Measurements from ENCODE around the gene PERCC1.
"Not testable (repeated sequence)": the region's sequence is repeated elsewhere in the genome, so short reads cannot be mapped to it uniquely, and the experiment has no call there.

The PERCC1 gene

DNA sequence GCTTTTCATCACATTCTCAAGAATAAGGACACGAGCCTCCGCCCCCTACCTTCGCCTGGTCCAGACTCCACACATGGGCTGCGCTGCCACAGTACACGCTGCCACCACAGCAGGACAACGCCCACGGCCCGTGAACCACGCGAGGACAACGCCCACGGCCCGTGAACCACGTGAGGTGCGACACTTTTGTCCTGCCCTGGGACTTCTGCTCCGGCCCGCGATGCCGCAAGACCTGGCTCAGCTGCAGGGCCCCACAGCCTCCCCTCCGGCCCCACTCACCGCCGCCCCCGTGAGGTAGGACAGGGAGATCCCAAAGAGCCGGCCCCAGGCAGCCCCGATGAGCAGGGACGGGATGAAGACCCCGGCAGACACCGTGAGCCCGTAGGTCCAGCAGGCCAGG lies 19.3 kb downstream of the PERCC1 start:
- no peak for DNase-seq (ENCODE audit: low spot score)

DNA sequence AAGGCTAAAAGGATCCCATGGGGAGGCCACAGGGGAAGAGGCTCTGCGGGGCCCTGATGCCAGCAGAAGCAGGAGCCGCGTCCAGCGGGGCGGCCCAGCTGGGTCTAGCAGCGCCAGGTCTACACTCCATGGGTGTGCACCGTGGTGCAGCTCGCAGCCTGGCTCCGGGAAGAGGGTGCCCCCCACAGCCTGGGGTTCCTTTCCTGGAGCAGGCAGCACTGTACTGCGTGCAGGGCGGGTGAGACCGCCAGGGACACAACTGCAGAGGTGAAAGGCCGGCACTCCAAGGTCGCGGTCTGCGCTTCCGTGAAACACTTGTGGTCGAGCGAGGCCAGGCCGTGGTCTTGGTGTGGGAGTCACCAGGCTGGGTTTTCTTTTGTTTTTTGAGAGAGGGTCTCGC lies 20.0 kb downstream of the PERCC1 start:
- DNase-seq (ENCODE audit: low spot score): no peak

DNA sequence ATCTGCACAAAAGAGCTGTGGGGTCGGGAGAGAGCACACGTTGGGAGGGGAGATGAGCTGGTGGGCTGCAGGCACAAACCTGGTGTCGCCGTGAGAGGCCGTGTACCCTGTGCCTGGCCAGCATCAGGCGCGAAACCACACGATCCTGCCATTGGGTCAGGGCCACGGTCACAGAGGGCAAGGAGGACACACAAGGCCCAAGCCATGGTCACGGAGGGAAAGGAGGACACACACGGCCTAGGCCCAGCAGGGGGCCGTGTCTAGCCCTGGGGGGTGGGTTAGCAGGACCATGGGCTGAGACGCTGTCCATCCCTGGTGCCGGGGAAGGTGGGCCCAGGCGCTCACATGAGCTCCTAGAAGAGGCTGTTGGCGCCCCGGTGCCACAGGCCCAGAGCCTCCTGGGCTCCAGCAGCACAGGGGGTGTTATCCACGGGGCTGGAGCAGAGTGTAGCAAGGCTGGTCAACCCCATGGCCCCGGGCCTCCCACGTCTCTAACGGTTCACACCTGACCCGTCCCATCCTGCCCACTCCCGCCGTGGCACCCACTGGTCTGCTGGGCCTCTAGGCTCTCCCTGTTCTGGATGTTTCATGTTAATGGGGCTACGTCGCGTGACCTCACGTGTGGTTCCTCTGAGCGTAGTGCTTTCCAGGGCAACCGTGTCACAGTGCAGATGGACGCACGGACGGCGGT lies 21.0 kb downstream of the PERCC1 start:
- no peak for DNase-seq (ENCODE audit: low spot score)

DNA sequence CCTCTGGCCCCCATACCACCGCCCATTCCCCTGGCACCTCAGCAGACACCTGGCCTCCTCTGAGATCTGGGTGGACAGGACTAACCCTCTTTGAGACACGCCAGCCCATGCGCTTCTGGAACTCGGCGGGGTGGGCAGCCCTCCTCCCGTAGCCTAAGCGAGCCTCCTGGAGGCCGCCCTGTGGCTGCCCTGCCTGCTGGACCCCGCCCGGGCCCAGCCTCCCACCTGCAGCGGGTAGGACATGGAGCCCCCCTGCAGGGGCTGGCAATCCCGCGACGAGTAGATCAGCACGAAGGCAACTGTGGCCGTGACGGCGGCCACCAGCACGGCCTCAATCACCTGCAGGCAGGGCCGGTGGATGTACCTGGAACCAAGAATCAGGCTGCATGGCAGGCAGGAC lies 21.7 kb downstream of the PERCC1 start:
- no peak for DNase-seq (ENCODE audit: low spot score)

DNA sequence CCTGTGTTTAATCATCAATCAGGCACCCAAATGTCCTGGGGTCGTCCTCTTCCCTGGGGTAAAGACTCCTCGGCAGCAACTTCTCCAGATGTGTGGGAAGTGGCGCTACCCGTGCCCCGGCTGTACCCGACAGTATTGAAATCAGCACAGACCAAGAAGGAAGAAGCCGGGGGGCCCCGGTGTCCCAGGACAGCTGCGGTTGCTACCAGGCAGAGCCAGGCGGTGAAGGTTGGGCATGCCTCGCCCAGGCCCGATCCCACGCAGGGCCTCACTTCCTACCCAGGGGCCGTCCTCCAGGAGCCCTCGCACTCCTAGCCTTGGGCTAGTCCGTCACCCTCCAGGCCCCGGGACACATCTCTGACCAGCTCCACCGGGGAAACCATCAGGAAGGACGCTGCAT lies 22.4 kb downstream of the PERCC1 start:
- no peak for DNase-seq (ENCODE audit: low spot score)

DNA sequence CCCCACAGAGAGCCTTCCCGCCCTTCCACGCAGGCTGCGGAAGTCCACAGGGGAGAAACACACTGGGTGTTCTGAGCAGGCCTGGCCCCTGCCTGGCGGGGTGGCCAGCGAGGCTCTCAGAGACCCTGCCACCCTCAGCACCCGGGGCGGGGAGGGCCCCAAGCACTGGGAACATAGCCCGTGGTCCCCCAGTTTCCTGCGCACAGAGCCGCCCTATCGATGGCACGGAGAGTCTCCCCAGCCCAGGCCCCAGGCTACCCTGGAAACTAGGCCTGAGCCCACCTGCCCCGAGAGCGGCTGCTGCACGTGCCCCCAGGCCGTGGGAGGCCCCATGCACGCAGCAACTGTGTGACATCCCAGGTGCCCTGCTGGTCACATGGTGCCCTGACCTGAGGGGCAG lies 23.7 kb downstream of the PERCC1 start:
- no peak for DNase-seq (ENCODE audit: low spot score)

DNA sequence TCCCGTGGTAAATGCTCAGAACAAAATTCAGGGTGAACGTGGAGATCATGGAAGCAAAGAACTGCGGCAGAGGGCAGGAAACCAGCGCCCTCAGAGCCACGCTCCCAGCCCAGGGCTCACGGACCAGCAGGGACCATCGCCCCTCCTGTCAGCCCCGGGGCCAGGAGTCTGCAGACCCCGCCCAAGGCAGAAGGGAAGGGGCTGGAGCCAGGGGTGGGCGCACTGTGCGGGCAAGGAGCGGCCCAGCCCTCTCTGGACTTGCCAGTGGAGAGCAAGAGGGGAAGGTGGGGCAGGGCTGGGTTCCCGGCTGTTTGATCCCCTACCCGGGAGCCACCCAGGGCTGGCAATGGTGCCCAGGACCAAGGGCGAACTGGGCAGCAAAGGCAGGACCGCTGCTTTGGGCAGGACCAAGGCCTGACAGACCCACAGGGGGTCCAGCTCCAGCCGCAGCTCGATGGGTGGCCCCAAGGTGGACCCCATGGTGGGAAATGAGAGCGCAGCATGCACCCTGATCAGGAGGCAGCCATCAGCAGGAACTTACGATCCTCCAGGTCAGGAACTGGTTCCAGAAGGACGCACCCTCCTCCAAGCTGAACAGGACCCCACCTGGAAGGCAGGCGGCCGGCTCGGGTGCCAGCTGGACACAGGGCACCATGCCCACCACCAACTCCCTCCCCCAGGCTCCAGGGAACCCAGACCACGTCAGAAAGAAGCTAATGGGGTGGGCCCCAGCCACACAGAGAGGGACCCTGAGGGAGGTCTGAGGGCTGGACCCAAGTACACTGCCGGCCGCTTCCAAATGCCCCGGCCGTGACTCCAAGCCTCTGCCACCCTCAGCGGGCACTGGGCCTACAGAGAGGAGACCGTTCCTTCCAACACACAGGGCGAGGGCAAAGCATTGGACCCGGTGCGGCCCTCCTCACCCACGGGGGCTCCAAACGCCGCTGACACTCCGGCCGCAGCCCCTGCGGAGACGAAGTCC lies 24.6 kb downstream of the PERCC1 start:
- no peak for DNase-seq (ENCODE audit: low spot score)

DNA sequence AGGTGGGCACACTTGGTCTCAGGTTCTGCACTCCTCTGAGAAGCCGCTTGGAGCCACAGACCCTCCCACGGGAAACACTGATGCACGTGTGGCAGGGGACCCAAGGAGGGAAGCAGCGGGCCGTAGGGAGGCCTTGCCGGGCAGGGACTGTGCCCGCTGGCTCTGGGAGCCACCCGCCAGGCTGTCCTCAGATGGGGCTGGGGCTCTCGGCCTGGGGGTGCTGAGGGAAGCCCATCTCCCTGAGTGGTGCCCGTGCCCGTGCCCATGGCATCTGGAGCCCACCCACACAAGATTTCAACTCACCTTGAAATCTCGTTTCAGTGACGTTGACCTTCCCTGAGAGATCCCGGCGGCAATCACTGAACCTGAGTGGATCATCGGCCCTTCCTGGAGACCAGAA lies 26.1 kb downstream of the PERCC1 start:
- no peak for DNase-seq (ENCODE audit: low spot score)

DNA sequence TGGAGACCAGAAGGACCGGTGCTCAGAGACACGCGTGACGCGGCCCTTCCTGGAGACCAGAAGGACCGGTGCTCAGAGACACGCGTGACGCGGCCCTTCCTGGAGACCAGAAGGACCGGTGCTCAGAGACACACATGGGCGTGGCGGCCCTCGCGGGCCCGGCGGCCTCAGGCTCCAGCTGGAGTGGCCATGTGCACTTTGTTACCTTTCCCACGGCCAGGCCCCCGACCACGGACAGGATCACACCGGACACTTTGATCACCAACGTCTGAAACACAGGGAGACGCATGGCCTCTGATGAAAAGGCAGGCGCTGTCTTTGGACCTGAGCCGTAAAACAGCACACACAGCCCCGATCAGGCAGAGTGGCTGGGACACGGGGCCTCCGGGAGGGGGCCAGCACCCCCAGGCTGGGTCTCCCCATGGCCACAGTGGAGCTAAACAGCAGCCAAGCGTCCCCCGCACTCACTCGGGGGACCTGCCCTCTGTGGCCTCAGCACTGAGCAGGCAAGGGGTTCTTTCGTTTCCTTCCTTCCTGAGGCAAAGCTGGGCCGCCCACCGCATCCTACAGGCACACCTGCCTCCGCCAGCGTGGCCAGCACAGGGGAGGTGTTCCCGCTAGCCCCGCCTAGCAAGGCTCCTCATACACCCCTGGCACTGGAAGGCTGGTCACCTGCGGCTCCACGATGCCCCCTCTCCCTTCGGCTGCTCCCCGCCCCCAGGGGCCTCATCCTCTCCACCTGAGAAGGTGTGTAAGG lies 26.8 kb downstream of the PERCC1 start:
- no peak for DNase-seq (ENCODE audit: low spot score)

DNA sequence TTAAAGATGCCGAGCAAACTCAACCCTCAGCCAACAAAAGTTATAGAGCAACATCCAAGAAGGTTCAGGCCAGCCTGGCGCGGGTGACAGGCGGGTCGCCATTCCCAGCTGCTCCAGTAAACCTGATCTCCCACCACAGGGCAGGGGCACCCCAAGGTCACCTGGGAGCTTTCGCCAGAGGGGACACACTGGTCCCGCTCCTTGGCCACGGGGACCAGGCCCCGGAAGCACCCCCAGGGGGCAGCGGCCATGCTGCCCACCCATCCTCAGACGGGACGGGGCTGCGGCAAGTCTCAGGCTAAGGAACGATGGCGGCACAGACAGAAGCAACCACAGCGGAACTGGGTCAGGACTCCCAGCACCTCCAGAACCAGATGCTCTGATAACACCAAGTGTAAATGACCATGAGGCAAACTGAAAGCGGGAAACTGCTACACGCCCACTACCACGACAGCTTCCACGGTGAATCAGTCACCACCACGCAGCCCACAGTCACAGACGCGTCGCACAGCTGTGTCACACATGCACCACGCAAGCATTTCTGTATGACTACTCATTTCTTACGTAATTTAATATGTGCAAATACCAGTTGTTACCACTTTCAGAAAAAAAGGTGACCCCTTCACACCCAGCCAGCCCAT lies 27.6 kb downstream of the PERCC1 start:
- DNase-seq (ENCODE audit: low spot score): no peak

DNA sequence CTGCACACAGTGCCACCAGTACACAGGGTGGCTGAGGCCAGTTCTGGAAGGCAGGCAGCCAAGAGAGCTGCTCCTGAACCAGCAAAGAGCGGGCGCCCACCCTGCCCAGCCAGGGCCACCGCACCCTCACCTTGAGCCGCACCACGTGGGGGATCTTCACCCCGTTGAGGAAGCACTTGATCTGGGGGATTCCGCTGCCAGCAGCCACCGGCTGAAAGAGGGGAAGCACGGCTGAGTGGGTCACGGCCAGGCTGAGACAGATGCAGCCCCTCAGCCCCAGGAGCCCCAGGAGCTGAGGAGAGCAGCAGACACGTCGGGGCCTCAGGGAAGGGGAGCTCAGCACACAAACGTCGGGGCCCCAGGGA lies 28.1 kb downstream of the PERCC1 start:
- DNase-seq (ENCODE audit: low spot score): no peak

DNA sequence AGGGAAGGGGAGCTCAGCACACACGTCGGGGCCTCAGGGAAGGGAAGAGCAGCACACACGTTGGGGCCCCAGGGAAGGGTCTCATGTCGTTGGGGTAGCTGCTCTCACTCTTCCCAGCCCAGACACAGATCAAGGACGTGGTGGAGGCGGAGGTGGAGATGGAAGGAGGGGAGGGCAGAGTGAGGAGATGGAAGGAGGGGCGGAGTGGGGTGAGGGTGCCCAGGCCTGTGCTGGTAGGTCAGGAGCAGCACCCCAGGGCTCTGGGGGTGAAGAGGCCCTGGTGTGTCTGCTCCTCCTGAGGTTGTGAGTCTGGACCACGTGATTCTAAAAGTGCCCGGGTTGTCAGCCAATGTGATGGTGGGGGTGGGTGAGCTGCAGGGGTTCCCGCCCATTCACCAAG lies 29.1 kb downstream of the PERCC1 start:
- DNase-seq (ENCODE audit: low spot score): no peak

DNA sequence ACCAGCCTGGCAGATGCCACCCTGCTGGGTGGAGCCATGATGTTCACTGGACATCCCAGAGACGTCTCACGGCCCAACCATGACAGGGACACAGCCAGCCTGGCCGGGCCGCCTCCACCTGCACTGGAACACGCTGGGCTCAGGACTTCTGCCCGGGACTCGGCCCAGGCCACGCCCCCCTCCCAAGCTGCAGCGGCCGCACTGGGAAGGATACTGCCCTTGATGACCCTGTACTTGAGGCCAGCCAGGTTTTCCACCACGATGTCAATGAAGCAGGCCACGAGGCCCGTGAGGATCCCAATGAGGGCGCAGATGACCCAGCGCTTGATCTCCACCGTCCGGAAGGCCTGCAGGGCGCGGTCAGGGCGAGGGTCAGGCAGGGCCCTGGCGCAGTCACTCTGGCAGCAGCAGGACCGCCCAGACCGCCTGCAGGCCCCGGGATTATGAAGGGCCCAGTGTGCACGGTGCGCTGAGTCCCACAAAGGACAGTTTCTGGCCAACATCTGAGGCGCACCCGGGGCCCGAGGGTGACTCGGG lies 29.8 kb downstream of the PERCC1 start:
- no peak for DNase-seq (ENCODE audit: low spot score)

DNA sequence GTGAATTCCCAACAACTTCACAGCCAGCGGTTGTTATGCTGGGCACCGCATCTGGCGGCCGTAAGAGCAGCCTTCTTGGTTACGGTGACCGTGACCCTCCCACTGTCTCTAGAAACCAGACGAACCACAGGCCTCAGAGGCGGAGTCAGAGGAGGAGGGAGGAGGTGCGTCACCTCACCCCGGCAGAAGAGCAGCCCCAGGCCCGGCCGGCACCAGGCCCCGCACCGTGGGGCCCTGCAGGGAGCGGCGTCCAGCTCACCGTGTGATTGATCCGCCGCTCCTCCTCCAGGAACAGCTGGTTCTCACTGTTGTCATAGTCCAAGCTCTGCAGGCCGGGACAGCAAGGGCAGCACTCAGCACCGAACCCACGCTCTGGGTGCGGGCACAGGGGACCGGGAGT lies 30.3 kb downstream of the PERCC1 start:
- DNase-seq (ENCODE audit: low spot score): no peak

DNA sequence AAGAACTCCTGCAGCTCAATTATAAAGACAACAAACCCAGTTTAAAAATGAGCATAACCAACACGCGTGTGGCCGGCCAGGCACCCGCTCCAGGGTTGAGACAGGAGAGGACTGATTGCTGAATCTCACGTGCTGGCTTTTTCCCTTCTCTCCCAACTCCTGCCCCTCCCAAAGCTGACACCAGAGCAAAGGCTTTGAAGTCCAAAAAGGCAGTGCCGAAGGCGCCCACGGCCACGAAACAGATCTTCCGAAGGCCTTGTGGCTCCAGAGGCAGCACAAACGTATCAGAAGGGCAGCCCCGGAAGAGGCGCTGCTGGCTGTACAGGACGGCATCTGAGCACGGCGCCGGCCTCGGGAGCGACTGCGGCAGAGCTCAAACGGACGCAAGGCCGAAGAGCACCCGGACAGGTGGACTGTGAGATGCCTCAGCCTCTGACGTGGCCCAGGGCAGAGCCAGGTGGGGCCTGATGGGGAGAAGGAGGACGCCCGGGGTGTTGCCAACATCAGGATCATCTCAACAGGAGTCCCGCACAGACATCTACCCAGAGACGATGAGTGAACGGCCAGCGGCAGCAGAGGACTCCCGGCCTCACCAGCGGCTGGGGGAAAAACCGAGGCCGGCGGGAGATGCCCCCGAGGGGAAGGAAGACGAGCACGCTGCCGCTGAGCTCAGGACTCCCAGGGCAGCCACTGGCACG lies 33.5 kb downstream of the PERCC1 start:
- DNase-seq (ENCODE audit: low spot score): no peak

DNA sequence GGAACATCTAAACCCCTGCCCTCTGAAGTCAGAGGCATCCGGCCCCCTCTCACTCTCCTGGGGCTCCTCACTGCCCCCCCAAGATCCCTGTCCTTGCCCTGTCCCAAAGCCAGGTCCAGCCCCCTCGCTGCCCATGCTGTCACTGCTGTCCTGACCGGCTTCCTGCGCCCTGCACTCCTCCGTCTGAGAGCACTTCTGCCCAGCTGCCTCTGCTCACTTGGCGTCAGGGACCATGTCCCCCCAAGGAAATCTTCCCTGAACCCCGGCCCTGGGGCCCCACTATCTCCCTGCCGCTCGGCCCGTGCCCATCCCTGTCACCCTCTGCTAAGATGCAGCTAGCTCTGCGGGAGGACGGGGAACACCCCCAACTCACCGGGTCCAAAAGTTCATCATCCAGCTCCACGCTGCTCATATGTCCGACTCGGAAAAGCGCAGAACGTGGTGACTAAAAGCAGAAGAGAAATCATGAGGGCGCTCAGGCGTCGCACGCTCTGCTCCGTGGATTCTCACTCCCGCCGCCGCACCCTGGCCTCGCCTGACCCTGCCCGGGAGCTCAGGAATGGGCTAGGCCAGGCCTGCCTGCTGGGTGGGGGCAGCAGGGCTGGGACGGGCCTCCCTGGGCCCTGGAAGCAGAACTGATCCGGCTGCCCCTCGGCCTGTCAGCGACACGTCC lies 34.2 kb downstream of the PERCC1 start:
- no peak for DNase-seq (ENCODE audit: low spot score)

DNA sequence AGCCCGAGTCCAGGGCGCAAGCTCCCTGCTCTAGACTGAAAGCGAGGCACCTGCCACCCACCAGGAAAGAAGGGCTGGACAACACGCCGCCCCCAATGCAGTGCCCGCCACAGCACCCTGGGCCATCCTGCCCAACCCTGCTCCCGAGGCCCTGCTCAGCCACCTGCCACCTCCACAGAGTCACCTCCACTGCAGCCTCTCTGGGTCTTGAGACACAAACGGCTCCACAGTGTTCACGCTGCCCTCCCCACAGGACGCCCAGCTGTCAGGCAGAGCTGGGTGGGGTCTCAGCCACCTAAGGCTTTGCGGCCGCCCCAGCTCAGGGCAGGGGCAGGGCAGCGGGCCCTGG lies 34.7 kb downstream of the PERCC1 start:
- DNase-seq (ENCODE audit: low spot score): no peak

DNA sequence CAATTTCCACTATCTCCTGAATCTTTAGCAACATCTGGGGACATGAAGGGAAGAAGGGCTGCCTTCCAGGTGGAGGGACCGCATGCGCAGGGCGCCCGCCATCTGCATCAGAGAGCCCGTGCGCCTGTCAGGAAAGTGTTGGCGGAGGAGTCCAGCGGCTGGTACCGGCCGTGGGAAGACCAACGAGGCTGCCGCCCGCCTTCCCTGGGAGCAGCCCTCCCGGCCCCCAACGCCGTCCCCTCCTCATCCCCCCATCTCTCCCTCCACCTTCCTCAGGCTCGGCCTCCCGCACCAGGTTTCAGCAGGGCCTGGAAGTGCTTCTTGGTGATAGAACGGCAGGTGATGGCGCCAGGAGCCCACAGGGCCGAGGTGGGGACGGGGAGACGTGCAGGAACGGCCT lies 35.2 kb downstream of the PERCC1 start:
- no peak for DNase-seq (ENCODE audit: low spot score)

DNA sequence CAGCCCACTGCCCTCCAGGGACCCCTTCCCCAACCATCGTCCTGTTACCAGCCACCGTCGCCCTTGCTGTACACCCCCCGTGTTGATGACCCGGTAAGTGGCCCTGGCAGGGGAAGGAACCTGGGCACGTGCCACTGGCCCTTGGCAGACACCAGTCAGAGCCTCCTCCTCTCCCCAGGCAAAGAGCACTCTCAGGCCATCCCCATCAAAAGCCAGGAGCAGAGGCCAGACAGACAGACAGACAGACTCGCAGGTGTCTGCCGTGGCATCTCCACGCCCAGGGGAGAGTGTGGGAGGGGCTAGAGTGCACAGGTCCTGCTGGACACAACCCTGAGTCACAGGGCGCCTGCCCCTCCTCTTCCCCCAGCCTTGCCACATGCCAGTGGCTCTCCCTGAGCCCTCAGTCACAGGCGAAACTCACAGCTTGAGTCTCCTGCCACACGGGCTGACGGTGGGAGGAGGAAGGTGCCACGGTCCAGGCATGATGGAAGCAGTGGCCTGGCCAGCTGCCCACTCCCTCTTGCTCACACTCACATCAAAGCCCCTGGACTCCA lies 36.2 kb downstream of the PERCC1 start:
- DNase-seq (ENCODE audit: low spot score): peak; percentile 76

DNA sequence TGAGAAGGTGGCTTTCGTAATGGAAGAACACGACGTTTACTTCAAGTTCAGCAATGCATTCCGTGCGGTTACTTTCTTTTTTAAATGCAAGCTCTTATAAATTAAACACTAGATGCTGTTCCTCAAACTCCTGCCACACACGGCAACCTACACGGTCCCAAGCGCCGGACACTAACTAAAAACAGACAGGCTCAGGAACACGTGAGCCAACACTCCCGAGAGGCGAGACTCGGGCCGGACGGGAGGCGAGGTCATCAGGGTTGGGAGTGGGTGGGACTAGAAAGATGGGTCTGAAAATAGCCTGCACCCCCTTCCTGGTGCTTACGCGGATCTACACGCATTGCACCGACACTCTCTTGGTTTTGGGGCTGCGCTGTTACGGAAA lies 37.5 kb downstream of the PERCC1 start:
- no peak for DNase-seq (ENCODE audit: low spot score)

DNA sequence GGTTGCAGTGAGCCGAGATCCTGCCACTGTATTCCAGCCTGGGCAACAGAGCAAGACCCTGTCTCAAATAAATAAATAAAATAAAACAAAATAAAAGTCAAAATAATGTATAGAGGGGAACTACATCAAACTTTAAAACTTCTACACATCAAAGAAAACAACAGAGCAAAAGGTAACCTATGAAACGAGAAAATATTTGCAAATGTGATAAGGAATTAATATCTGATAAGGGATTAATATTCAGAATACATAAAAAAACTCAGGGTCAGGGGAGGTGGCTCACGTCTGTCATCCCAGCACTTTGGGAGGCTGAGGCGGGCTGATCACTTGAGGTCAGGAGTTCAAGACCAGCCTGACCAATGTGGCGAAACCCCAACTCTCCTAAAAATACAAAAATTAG lies 38.3 kb downstream of the PERCC1 start:
- not testable (repeated sequence) for DNase-seq (ENCODE audit: low spot score)

Measured in kidney tubule cell (primary cell).